ENCODE measurements around the gene STK32C. TPM values are rescaled to one million over a fixed set of nuclear protein-coding genes. Genes with fewer than 3 reads are reported as not detected.

STK32C gene
- total and polyA plus RNA-seq, 2 of the 4 experiments (the other 2 are of a cell fraction), result 5.0 to 8.3 TPM

GRCh38 chr10:132198068-132198370 is 109.7 kb downstream of the STK32C start:
- Histone ChIP-seq H2AFZ (replicated peaks; ENCODE audit: low read length, poor library complexity) (no peak overlapping the region), H2BK120ac (ENCODE audit: low read depth, low read length) (no peak overlapping the region), H3K4me1 (ENCODE audit: control insufficient read depth, insufficient read depth, low read length) (no peaks in the 10 kb centered on the region), H4K20me1 (ENCODE audit: insufficient read depth, low read length) (peaks cover 9% of the 10 kb centered on the region), H3K4ac (ENCODE audit: low read depth, low read length) (no peak overlapping the region), H3K18ac (ENCODE audit: low read depth, low read length) (no peak overlapping the region), H3K79me1 (ENCODE audit: low read depth in 1 of 2, low read length in 2 of 2) (no peaks in the 10 kb centered on the region), H3K4me3 (ENCODE audit: insufficient read depth, low read depth, low read length) (no peak overlapping the region), H3K27me3 (ENCODE audit: control insufficient read depth, insufficient read depth, low read length) (no peaks in the 10 kb centered on the region), H4K91ac (ENCODE audit: insufficient read depth, low read depth, low read length) (no peak overlapping the region), H4K5ac (ENCODE audit: low read depth, low read length) (no peak overlapping the region), H2BK20ac (ENCODE audit: low read depth, low read length) (no peak overlapping the region), H3K4me2 (ENCODE audit: low read depth, low read length) (no peak overlapping the region), H3K56ac (ENCODE audit: extremely low read depth, insufficient read depth, low read length) (no peak overlapping the region), H3K14ac (replicated peaks; ENCODE audit: low read depth, low read length) (no peak overlapping the region), H3K9me1 (ENCODE audit: insufficient read depth, low read length) (no peaks in the 10 kb centered on the region; the same call in 1 of the 2 replicates), H2BK5ac (ENCODE audit: low read depth, low read length, poor library complexity, severe bottlenecking) (no peak overlapping the region), H2AK9ac (replicated peaks; ENCODE audit: low read depth, low read length, poor library complexity) (no peak overlapping the region), H3K9me3 (ENCODE audit: control insufficient read depth, insufficient read depth, low read length) (no peaks in the 10 kb centered on the region), H4K8ac (ENCODE audit: low read depth in 2 of 2, low read length in 2 of 2) (no peak overlapping the region), H3K9ac (ENCODE audit: low read depth, low read length) (no peak overlapping the region), H2AK5ac (ENCODE audit: low read depth, low read length) (no peak overlapping the region), H2BK15ac (ENCODE audit: low read depth, low read length) (no peak overlapping the region), H3K36me3 (ENCODE audit: control insufficient read depth, insufficient read depth, low read length) (peaks cover 34% of the 10 kb centered on the region), H3K23ac (ENCODE audit: low read depth, low read length) (no peak overlapping the region), H3K27ac (ENCODE audit: insufficient read depth, low read length) (no peak overlapping the region)
- TF ChIP-seq POLR2A (IDR thresholded peaks at IDR 0.05; ENCODE audit: low read depth, low read length), result no peak
- in situ Hi-C loops (cut with MboI; ENCODE audit: low sequenced_read_pairs) (no loop called here), dilution Hi-C loops (cut with HindIII; ENCODE audit: low sequenced_read_pairs, unreplicated experiment) (no loop called here), intact Hi-C loops (cut with micrococcal nuclease) (no loop called here)
- WGBS, 2 experiments (ENCODE audit: extremely low coverage in 2 of 2, insufficient read length in 1 of 2), result no CpG with 5 or more reads among the region's 3 CpGs
- DNase-seq, result no peak
- POLR2A ChIA-PET (ENCODE audit: unreplicated experiment), result no interaction called here
- BruUV-seq (replicated peaks), result no TSS peak
- no peak for ATAC-seq (ENCODE audit: low read depth)
- CTCF ChIA-PET, result no interaction called here
